Gastrocnemius medialis (tissue), 4 donors: Measurements from ENCODE around the gene TKTL2. TPM values are rescaled to one million over a fixed set of nuclear protein-coding genes. Genes with fewer than 3 reads are reported as not detected.

ENCODE experiments used
- ATAC-seq, 2 donors: fragments of 150-250 bp; one replicate each; pipeline ENCODE4 v1.9.1; 2016
- DNase-seq, 2 donors: peaks; one replicate each; pipeline ENCODE4 v3.0.0-alpha.2; 2019
- H3K27ac ChIP-seq, 4 donors: fragments of 200-600 bp; sonication (generic); 1 replicate in 1 of 4; 2 replicates in 3 of 4; pipeline ENCODE4 v1.5.1; 2016 to 2018; ENCODE audit warnings: mild to moderate bottlenecking in 2 of 4, moderate library complexity in 1 of 4
- H3K27me3 ChIP-seq, 3 donors: fragments of 200-600 bp; sonication (generic) in 2 of 3; 1 replicate in 1 of 3; 2 replicates in 2 of 3; pipeline versions ENCODE4 v1.5.1 to v1.6.0; 2016 to 2019; ENCODE audit warnings: mild to moderate bottlenecking in 1 of 3, moderate library complexity in 1 of 3
- H3K36me3 ChIP-seq, 2 donors: fragments of 200-600 bp; sonication (generic) in 1 of 2; one replicate each; pipeline ENCODE4 v1.5.1; 2017 to 2018
- H3K4me1 ChIP-seq, 2 donors: fragments of 200-600 bp; sonication (generic) in 1 of 2; one replicate each; pipeline ENCODE4 v1.5.1; 2016 to 2017; ENCODE audit warnings: mild to moderate bottlenecking in 2 of 2
- H3K4me3 ChIP-seq, 4 donors: fragments of 200-600 bp; sonication (generic) in 3 of 4; 1 replicate in 1 of 4; 2 replicates in 3 of 4; pipeline ENCODE4 v1.5.1; 2016 to 2019; ENCODE audit warnings: mild to moderate bottlenecking in 2 of 4
- H3K9me3 ChIP-seq, 3 donors: fragments of 200-600 bp; sonication (generic) in 2 of 3; 1 replicate in 1 of 3; 2 replicates in 2 of 3; pipeline ENCODE4 v1.5.1; 2016 to 2019
- CTCF ChIP-seq, 5 experiments: fragments of 450-650 bp in 3 of 5; fragments of 200-600 bp in 2 of 5; sonication (generic) in 2 of 5; IDR thresholded peaks in 4 of 5; conservative IDR thresholded peaks in 1 of 5; 1 replicate in 4 of 5; 2 replicates in 1 of 5; pipeline ENCODE4 v1.5.1; 2016 to 2019; ENCODE audit warnings: antibody characterized with exemption in 5 of 5, mild to moderate bottlenecking in 3 of 5, moderate library complexity in 3 of 5
- POLR2A ChIP-seq, 2 donors: fragments of 450-650 bp; IDR thresholded peaks; one replicate each; pipeline ENCODE4 v1.6.1; 2017; ENCODE audit warnings: antibody characterized with exemption in 2 of 2, mild to moderate bottlenecking in 2 of 2, moderate library complexity in 2 of 2
- in situ Hi-C, 4 donors: fragments of 200-750 bp; cut with MboI; loops; one replicate each; pipeline versions ENCODE4 v1.15.0 to v1.8.0; 2017; ENCODE audit warnings: low sequenced_read_pairs in 4 of 4
- intact Hi-C: fragments of 100-400 bp; cut with DNase I; formaldehyde crosslinking; loops from one replicate; pipeline ENCODE4 v1.15.1; 2023; ENCODE audit warnings: low total_unique reads
- total RNA-seq, 4 donors: library from RNA; depleted of rRNA; stranded (reverse); fragments of >200 nt; gene quantifications; one replicate each; pipeline versions ENCODE4 v1.1.0 to v1.2.3, GENCODE V29; 2016

Gene TKTL2
- total RNA-seq, 4 donors from 2014 or later, result not detected

- no peak for ATAC-seq
- TF ChIP-seq POLR2A (IDR thresholded peaks at IDR 0.05) (no peak), CTCF (IDR thresholded peaks at IDR 0.05 in 4 of 5, conservative IDR thresholded peaks at IDR 0.05 in 1 of 5) (no peak)
- in situ Hi-C loops, result loop anchor here in 1 of 4 donors (5.0 to 25.0 kb wide), 2 partner anchors 57 to 328 kb away; partner anchors contain the start of gene NAF1
Observed at GRCh38 chr4:163489929-163490328, 16.4 kb upstream of the TKTL2 start.

GRCh38 chr4:163486321-163486720, 12.8 kb upstream of the TKTL2 start:
- no peaks in the 10 kb centered on the region for H3K36me3 ChIP-seq
- in situ Hi-C loops (loop anchor here in 1 of 4 donors (5.0 to 25.0 kb wide), 2 partner anchors 61 to 324 kb away; partner anchors contain the start of gene NAF1), intact Hi-C loops (no loop called here)
- ATAC-seq, result no peak
- no peaks in the 10 kb centered on the region for H3K9me3 ChIP-seq
- DNase-seq, result no peak
- peaks cover 0 to 2% (median 0%) of the 10 kb centered on the region in 3 donors for H3K27me3 ChIP-seq
- H3K4me3 ChIP-seq, result no peak overlapping the region
- no peaks in the 10 kb centered on the region for H3K4me1 ChIP-seq
- TF ChIP-seq POLR2A (IDR thresholded peaks at IDR 0.05) (no peak), CTCF (IDR thresholded peaks at IDR 0.05 in 4 of 5, conservative IDR thresholded peaks at IDR 0.05 in 1 of 5) (no peak)
- H3K27ac ChIP-seq, result no peak overlapping the region

More at GRCh38 chr4:163489929-163490328, 16.4 kb upstream of the TKTL2 start:
- Histone ChIP-seq H3K27me3 (no peaks in the 10 kb centered on the region), H3K4me1 (peaks cover 0 to 4% of the 10 kb centered on the region in 2 donors), H3K4me3 (no peak overlapping the region), H3K9me3 (no peaks in the 10 kb centered on the region), H3K36me3 (no peaks in the 10 kb centered on the region), H3K27ac (no peak overlapping the region)
- no peak for DNase-seq
- intact Hi-C loops, result loop anchor here (2.0 kb wide), 1 partner anchor 59 kb away; no protein-coding TSS in a partner anchor

- in situ Hi-C loops, result loop anchor here in 1 of 4 donors (5.0 to 25.0 kb wide), 2 partner anchors 62 to 323 kb away; partner anchors contain the start of gene NAF1
- Histone ChIP-seq H3K27ac (no peak overlapping the region), H3K9me3 (no peaks in the 10 kb centered on the region), H3K36me3 (no peaks in the 10 kb centered on the region), H3K4me3 (no peak overlapping the region), H3K4me1 (no peaks in the 10 kb centered on the region), H3K27me3 (peaks cover 0 to 2% (median 0%) of the 10 kb centered on the region in 3 donors)
- ATAC-seq (no peak), DNase-seq (no peak)
- intact Hi-C loops, result no loop called here
- TF ChIP-seq CTCF (IDR thresholded peaks at IDR 0.05 in 4 of 5, conservative IDR thresholded peaks at IDR 0.05 in 1 of 5) (no peak), POLR2A (IDR thresholded peaks at IDR 0.05) (no peak)
Observed at GRCh38 chr4:163485589-163485988, 12.0 kb upstream of the TKTL2 start.

- in situ Hi-C loops, result loop anchor here in 1 of 4 donors (5.0 to 25.0 kb wide), 2 partner anchors 62 to 323 kb away; partner anchors contain the start of gene NAF1
- no peak for DNase-seq
Observed at GRCh38 chr4:163484906-163485305, 11.4 kb upstream of the TKTL2 start.

More at GRCh38 chr4:163484906-163485305, 11.4 kb upstream of the TKTL2 start:
- H3K4me3 ChIP-seq, result no peak overlapping the region
- H3K27me3 ChIP-seq, result peaks cover 0 to 2% (median 0%) of the 10 kb centered on the region in 3 donors
- no peaks in the 10 kb centered on the region for H3K9me3 ChIP-seq
- no peaks in the 10 kb centered on the region for H3K36me3 ChIP-seq
- no peak overlapping the region for H3K27ac ChIP-seq
- ATAC-seq, result no peak
- TF ChIP-seq POLR2A (IDR thresholded peaks at IDR 0.05) (no peak), CTCF (IDR thresholded peaks at IDR 0.05 in 4 of 5, conservative IDR thresholded peaks at IDR 0.05 in 1 of 5) (peak in 4 of 5 experiments; percentile 21 to 60 (median 44))
- intact Hi-C loops, result no loop called here
- H3K4me1 ChIP-seq, result no peaks in the 10 kb centered on the region
